ENCODE measurements around the gene L1TD1.

DNA sequence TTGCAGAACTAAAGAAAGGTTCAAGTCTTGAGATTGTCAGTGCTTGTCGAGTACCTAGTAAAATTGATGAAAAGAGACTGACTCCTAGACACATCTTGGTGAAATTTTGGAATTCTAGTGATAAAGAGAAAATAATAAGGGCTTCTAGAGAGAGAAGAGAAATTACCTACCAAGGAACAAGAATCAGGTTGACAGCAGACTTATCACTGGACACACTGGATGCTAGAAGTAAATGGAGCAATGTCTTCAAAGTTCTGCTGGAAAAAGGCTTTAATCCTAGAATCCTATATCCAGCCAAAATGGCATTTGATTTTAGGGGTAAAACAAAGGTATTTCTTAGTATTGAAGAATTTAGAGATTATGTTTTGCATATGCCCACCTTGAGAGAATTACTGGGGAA, 16.3 kb downstream of the L1TD1 start:
- TF ChIP-seq, protein P1, sequence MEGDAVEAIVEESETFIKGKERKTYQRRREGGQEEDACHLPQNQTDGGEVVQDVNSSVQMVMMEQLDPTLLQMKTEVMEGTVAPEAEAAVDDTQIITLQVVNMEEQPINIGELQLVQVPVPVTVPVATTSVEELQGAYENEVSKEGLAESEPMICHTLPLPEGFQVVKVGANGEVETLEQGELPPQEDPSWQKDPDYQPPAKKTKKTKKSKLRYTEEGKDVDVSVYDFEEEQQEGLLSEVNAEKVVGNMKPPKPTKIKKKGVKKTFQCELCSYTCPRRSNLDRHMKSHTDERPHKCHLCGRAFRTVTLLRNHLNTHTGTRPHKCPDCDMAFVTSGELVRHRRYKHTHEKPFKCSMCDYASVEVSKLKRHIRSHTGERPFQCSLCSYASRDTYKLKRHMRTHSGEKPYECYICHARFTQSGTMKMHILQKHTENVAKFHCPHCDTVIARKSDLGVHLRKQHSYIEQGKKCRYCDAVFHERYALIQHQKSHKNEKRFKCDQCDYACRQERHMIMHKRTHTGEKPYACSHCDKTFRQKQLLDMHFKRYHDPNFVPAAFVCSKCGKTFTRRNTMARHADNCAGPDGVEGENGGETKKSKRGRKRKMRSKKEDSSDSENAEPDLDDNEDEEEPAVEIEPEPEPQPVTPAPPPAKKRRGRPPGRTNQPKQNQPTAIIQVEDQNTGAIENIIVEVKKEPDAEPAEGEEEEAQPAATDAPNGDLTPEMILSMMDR (IDR thresholded peaks at IDR 0.05), result no peak
- TF ChIP-seq POLR2AphosphoS5 (IDR thresholded peaks at IDR 0.05; ENCODE audit: low read depth, low read length) (no peak), SIN3A (IDR thresholded peaks at IDR 0.05; ENCODE audit: borderline replicate concordance, insufficient read depth, low read depth, low read length) (no peak)
- TF ChIP-seq, protein P2, sequence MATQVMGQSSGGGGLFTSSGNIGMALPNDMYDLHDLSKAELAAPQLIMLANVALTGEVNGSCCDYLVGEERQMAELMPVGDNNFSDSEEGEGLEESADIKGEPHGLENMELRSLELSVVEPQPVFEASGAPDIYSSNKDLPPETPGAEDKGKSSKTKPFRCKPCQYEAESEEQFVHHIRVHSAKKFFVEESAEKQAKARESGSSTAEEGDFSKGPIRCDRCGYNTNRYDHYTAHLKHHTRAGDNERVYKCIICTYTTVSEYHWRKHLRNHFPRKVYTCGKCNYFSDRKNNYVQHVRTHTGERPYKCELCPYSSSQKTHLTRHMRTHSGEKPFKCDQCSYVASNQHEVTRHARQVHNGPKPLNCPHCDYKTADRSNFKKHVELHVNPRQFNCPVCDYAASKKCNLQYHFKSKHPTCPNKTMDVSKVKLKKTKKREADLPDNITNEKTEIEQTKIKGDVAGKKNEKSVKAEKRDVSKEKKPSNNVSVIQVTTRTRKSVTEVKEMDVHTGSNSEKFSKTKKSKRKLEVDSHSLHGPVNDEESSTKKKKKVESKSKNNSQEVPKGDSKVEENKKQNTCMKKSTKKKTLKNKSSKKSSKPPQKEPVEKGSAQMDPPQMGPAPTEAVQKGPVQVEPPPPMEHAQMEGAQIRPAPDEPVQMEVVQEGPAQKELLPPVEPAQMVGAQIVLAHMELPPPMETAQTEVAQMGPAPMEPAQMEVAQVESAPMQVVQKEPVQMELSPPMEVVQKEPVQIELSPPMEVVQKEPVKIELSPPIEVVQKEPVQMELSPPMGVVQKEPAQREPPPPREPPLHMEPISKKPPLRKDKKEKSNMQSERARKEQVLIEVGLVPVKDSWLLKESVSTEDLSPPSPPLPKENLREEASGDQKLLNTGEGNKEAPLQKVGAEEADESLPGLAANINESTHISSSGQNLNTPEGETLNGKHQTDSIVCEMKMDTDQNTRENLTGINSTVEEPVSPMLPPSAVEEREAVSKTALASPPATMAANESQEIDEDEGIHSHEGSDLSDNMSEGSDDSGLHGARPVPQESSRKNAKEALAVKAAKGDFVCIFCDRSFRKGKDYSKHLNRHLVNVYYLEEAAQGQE (IDR thresholded peaks at IDR 0.05; ENCODE audit: insufficient read depth in 1 of 2, low read depth in 2 of 2, low read length in 1 of 2), result no peak

Data from Panc1 (cell line).